ENCODE measurements around the gene CD2BP2. TPM values are rescaled to one million over a fixed set of nuclear protein-coding genes. Genes with fewer than 3 reads are reported as not detected.
"Not testable (repeated sequence)": the region's sequence is repeated elsewhere in the genome, so short reads cannot be mapped to it uniquely, and the experiment has no call there.

CD2BP2 gene
- polyA plus RNA-seq, 3 donors, result 53.8 to 60.5 (median 56.7) TPM

DNA sequence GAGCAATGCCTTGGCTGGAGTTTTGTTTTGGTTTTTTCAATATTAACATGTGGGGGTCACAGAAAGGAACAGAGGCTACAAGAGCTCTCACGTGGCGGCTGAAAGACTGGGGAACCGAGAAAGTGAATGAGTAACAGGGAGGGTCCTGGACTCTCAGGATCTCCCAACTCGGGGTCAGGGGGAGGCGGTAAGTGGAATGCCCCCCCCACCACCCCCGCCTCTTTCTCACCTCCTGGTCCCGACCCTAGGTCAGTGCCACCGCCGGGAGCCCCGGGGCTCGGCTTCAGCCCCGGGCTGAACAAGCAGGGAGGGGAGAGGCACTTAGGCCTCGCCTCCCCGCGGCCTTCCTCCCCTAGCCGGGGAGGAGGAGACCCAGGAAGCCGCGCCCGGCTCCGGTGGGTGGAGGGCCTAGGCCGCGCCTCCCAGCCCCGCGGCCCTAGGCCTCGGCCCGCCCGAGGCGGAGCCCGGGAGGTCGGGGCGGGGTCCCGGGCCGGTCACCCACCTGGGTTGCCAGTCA lies 20.6 kb downstream of the CD2BP2 start:
- peak in 9 of 11 donors; percentile 32 to 78 (median 47) for DNase-seq (ENCODE audit: extremely low read depth in 1 of 11, low read depth in 9 of 11, low spot score in 4 of 11)

DNA sequence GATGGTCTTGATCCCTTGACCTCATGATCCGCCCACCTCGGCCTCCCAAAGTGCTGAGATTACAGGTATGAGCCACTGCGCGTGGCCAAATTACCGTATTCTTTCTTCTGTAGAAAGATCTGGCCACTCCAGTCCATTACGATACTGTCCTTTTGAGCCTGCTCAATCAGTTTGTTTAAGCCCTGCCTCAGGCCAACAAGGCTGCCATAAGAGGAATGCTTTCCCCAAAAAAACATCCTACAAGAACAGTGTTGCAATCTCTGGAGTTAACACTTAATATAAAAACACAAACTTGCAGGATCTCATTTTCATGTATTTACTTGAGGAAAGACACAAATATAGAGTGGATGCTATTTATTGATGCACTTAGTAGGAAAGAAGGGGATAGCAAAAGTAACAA lies 30.9 kb downstream of the CD2BP2 start:
- DNase-seq (ENCODE audit: extremely low read depth in 1 of 11, low read depth in 9 of 11, low spot score in 4 of 11), result not testable (repeated sequence)

DNA sequence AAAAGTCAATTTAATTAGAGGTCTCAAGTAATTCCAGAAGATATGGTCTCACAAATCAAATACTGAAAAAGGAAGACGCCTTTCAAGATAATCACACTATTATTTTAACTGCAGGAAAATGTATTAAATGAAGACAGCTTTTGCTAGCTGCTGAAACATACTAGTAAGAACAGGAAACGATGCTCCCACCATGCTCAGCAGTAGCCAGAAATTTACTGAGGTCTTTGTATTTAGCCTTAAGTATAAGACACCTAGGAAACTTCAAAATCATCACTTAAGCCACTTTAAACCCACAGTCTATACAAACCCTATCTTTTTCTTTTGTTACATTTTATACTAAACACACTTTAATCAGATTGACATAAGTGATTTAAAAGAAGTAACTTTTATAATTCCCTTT lies 36.5 kb downstream of the CD2BP2 start:
- DNase-seq (ENCODE audit: extremely low read depth in 1 of 11, low read depth in 9 of 11, low spot score in 4 of 11), result not testable (repeated sequence)

DNA sequence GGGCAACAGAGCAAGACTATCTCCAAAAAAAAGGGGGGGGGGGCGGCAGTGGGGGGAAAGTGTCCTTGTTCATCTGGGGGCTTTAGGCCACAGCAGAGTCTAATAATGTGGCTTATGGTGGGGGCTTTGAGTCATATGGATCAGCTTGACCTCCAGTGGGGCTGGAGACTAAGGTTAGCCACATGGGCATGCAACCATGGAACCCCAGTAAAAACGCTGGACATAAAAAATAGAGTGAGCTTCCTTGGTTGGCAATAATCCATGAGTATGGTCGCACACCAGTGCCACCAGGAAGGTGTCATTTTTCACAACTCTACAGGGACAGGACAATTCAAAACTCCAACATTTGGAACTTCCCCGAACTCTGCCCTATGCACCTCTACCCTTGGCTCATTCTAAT lies 44.2 kb downstream of the CD2BP2 start:
- not testable (repeated sequence) for DNase-seq (ENCODE audit: extremely low read depth in 1 of 11, low read depth in 9 of 11, low spot score in 4 of 11)

DNA sequence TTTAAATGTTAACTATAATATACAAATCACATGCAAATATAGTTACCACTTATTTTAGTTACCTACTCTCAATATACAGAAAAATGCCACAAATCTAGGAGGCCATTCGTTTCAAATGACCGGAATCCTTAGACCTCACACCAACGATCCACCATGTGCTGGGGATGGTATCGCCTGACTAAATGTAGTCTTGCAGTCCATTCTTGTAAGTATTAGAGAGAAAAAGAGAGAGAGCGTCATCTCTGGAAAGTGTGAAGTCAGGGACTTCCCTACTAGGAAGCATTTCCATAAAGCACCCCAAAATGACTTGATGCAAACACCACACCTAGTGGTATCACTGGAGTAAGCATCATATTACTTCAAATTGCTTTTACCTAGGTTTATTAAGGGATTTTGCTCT lies 45.9 kb downstream of the CD2BP2 start:
- DNase-seq (ENCODE audit: extremely low read depth in 1 of 11, low read depth in 9 of 11, low spot score in 4 of 11), result not testable (repeated sequence)

Other genes with a start within 250 kb of the CD2BP2 start
- 10 to 100 TPM; 11.3 to 14.0 (median 12.6) TPM for gene GDPD3, start 241.8 kb downstream of the CD2BP2 start, polyA plus RNA-seq (ENCODE audit: insufficient read length in 3 of 3)
- gene MAPK3, start 232.1 kb downstream of the CD2BP2 start, polyA plus RNA-seq (ENCODE audit: insufficient read length in 3 of 3), result 10 to 100 TPM; 79.3 to 90.0 (median 82.7) TPM
- 10 to 100 TPM in 1 of 3 donors, 1 to 10 TPM in 2; 5.3 to 16.6 (median 8.6) TPM for gene CORO1A, start 171.7 kb downstream of the CD2BP2 start, polyA plus RNA-seq (ENCODE audit: insufficient read length in 3 of 3)
- 10 to 100 TPM; 26.0 to 39.1 (median 36.5) TPM for gene BOLA2B, start 161.6 kb downstream of the CD2BP2 start, polyA plus RNA-seq (ENCODE audit: insufficient read length in 3 of 3)
- 10 to 100 TPM; 22.3 to 39.8 (median 23.1) TPM for gene SLX1A, start 161.4 kb downstream of the CD2BP2 start, polyA plus RNA-seq (ENCODE audit: insufficient read length in 3 of 3)
- gene SULT1A3, start 156.1 kb downstream of the CD2BP2 start, polyA plus RNA-seq (ENCODE audit: insufficient read length in 3 of 3), result 10 to 100 TPM in 2 of 3 donors, 1 to 10 TPM in 1; 5.9 to 17.5 (median 10.7) TPM
- 10 to 100 TPM in 2 of 3 donors, 1 to 10 TPM in 1; 4.1 to 12.3 (median 11.1) TPM for gene NPIPB13, start 106.8 kb downstream of the CD2BP2 start, polyA plus RNA-seq (ENCODE audit: insufficient read length in 3 of 3)
- gene TBC1D10B, start 15.2 kb upstream of the CD2BP2 start, polyA plus RNA-seq (ENCODE audit: insufficient read length in 3 of 3), result 10 to 100 TPM; 31.1 to 38.7 (median 38.2) TPM
- 1 to 10 TPM in 2 of 3 donors, under 1 TPM in 1; 0.56 to 4.5 (median 1.2) TPM for gene MYL11, start 19.5 kb upstream of the CD2BP2 start, polyA plus RNA-seq (ENCODE audit: insufficient read length in 3 of 3)
- gene SEPTIN1, start 27.3 kb upstream of the CD2BP2 start, polyA plus RNA-seq (ENCODE audit: insufficient read length in 3 of 3), result 1 to 10 TPM; 1.7 to 3.1 (median 3.1) TPM
- gene ZNF48, start 40.1 kb upstream of the CD2BP2 start, polyA plus RNA-seq (ENCODE audit: insufficient read length in 3 of 3), result 10 to 100 TPM; 13.1 to 16.5 (median 13.4) TPM
- gene ZNF771, start 52.3 kb upstream of the CD2BP2 start, polyA plus RNA-seq (ENCODE audit: insufficient read length in 3 of 3), result 1 to 10 TPM; 4.7 to 9.2 (median 7.2) TPM
- gene DCTPP1, start 74.7 kb upstream of the CD2BP2 start, polyA plus RNA-seq (ENCODE audit: insufficient read length in 3 of 3), result 10 to 100 TPM; 45.0 to 56.9 (median 48.6) TPM
- 10 to 100 TPM; 91.7 to 98.4 (median 94.5) TPM for gene SEPHS2, start 90.6 kb upstream of the CD2BP2 start, polyA plus RNA-seq (ENCODE audit: insufficient read length in 3 of 3)
- 1 to 10 TPM; 1.9 to 2.9 (median 2.6) TPM for gene ITGAL, start 117.4 kb upstream of the CD2BP2 start, polyA plus RNA-seq (ENCODE audit: insufficient read length in 3 of 3)
- gene ZNF768, start 171.3 kb upstream of the CD2BP2 start, polyA plus RNA-seq (ENCODE audit: insufficient read length in 3 of 3), result 10 to 100 TPM; 48.0 to 66.6 (median 54.7) TPM
- 10 to 100 TPM in 2 of 3 donors, 1 to 10 TPM in 1; 9.6 to 10.5 (median 10.1) TPM for gene ZNF747, start 179.6 kb upstream of the CD2BP2 start, polyA plus RNA-seq (ENCODE audit: insufficient read length in 3 of 3)
- gene ZNF764, start 203.1 kb upstream of the CD2BP2 start, polyA plus RNA-seq (ENCODE audit: insufficient read length in 3 of 3), result 10 to 100 TPM; 10.8 to 15.8 (median 12.5) TPM
- gene ZNF688, start 216.4 kb upstream of the CD2BP2 start, polyA plus RNA-seq (ENCODE audit: insufficient read length in 3 of 3), result 10 to 100 TPM; 10.1 to 16.7 (median 14.7) TPM
- gene ZNF785, start 230.4 kb upstream of the CD2BP2 start, polyA plus RNA-seq (ENCODE audit: insufficient read length in 3 of 3), result 10 to 100 TPM; 20.2 to 32.3 (median 23.7) TPM

Data from renal cortex interstitium (tissue), 11 donors.